Upper lobe of left lung (tissue), 4 donors: ENCODE measurements around the gene GSG1L.

Experiments used
- CTCF ChIP-seq, 6 experiments: fragments of 450-650 bp in 4 of 6; fragments of 200-600 bp in 2 of 6; sonication (generic) in 2 of 6; IDR thresholded peaks; one replicate each; pipeline ENCODE4 v1.5.1; 2016 to 2019; ENCODE audit warnings: antibody characterized with exemption in 6 of 6
- EP300 ChIP-seq, 4 donors: sonication (generic); formaldehyde crosslinking; IDR thresholded peaks; one replicate each; pipeline ENCODE4 v1.5.1; 2017; ENCODE audit warnings: antibody characterized with exemption in 4 of 4, control low read depth in 2 of 4
- POLR2A ChIP-seq, 4 donors: fragments of 450-650 bp; IDR thresholded peaks; one replicate each; pipeline ENCODE4 v1.5.1; 2016 to 2017; ENCODE audit warnings: antibody characterized with exemption in 4 of 4, mild to moderate bottlenecking in 2 of 4
- POLR2AphosphoS5 ChIP-seq, 2 donors: sonication (generic); formaldehyde crosslinking; IDR thresholded peaks; one replicate each; pipeline ENCODE4 v1.5.1; 2017; ENCODE audit warnings: antibody characterized with exemption in 2 of 2

GRCh38 chr16:27764869-27765675, 298.4 kb downstream of the GSG1L start:
- TF ChIP-seq CTCF (IDR thresholded peaks at IDR 0.05) = no peak
- TF ChIP-seq POLR2AphosphoS5 (IDR thresholded peaks at IDR 0.05) = no peak
- no peak for TF ChIP-seq EP300 (IDR thresholded peaks at IDR 0.05)
- no peak for TF ChIP-seq POLR2A (IDR thresholded peaks at IDR 0.05)
